BLaER1 (cell line): ENCODE results near the gene USH2A.

Source experiments
- H3K27ac ChIP-seq: shearing (Covaris generic); formaldehyde crosslinking; 2 replicates; pipeline ENCODE4 v1.8.1; 2022
- H3K27me3 ChIP-seq: shearing (Covaris generic); formaldehyde crosslinking; 2 replicates; pipeline ENCODE4 v1.8.1; 2022
- H3K36me3 ChIP-seq: shearing (Covaris generic); formaldehyde crosslinking; 2 replicates; pipeline ENCODE4 v1.8.1; 2022
- H3K4me1 ChIP-seq: shearing (Covaris generic); formaldehyde crosslinking; 2 replicates; pipeline ENCODE4 v1.8.1; 2022
- H3K4me2 ChIP-seq: shearing (Covaris generic); formaldehyde crosslinking; 2 replicates; pipeline ENCODE4 v1.8.1; 2022
- H3K4me3 ChIP-seq: shearing (Covaris generic); formaldehyde crosslinking; 2 replicates; pipeline ENCODE4 v1.8.1; 2022
- H3K9ac ChIP-seq: shearing (Covaris generic); formaldehyde crosslinking; 2 replicates; pipeline ENCODE4 v1.8.1; 2022
- H3K9me3 ChIP-seq: shearing (Covaris generic); formaldehyde crosslinking; 2 replicates; pipeline ENCODE4 v1.8.1; 2022
- H4K20me1 ChIP-seq: shearing (Covaris generic); formaldehyde crosslinking; 2 replicates; pipeline ENCODE4 v1.8.1; 2022
- Cebpa-rat ChIP-seq: shearing (Covaris generic); IDR thresholded peaks from 2 replicates; pipeline ENCODE4 v1.8.1; 2022

USH2A gene

GRCh38 chr1:215842905-215843304, 580.3 kb downstream of the USH2A start:
- no peaks in the 10 kb centered on the region for H3K36me3 ChIP-seq
- no peaks in the 10 kb centered on the region for H4K20me1 ChIP-seq
- no peaks in the 10 kb centered on the region for H3K27me3 ChIP-seq

GRCh38 chr1:215835951-215836350, 587.3 kb downstream of the USH2A start:
- no peaks in the 10 kb centered on the region for H4K20me1 ChIP-seq
- no peaks in the 10 kb centered on the region for H3K4me1 ChIP-seq
- H3K4me2 ChIP-seq: no peak overlapping the region
- TF ChIP-seq Cebpa-rat: no peak
- H3K27me3 ChIP-seq: no peaks in the 10 kb centered on the region
- no peaks in the 10 kb centered on the region for H3K9me3 ChIP-seq
- no peak overlapping the region for H3K4me3 ChIP-seq
- no peak overlapping the region for H3K9ac ChIP-seq
- H3K36me3 ChIP-seq: no peaks in the 10 kb centered on the region
- no peak overlapping the region for H3K27ac ChIP-seq

More at GRCh38 chr1:215842905-215843304, 580.3 kb downstream of the USH2A start:
- H3K4me3 ChIP-seq: no peak overlapping the region
- no peak overlapping the region for H3K4me2 ChIP-seq
- no peak overlapping the region for H3K9ac ChIP-seq
- H3K9me3 ChIP-seq: peaks cover 4% of the 10 kb centered on the region; the same call in 1 of the 2 replicates
- H3K4me1 ChIP-seq: no peaks in the 10 kb centered on the region
- H3K27ac ChIP-seq: no peak overlapping the region
- no peak for TF ChIP-seq Cebpa-rat

GRCh38 chr1:215833941-215834729, 589.1 kb downstream of the USH2A start:
- H3K36me3 ChIP-seq: no peaks in the 10 kb centered on the region
- no peak for TF ChIP-seq Cebpa-rat
- H3K27ac ChIP-seq: no peak overlapping the region

GRCh38 chr1:215830226-215830810, 592.9 kb downstream of the USH2A start:
- no peak for TF ChIP-seq Cebpa-rat
- no peaks in the 10 kb centered on the region for H3K4me1 ChIP-seq
- no peaks in the 10 kb centered on the region for H3K9me3 ChIP-seq
- no peak overlapping the region for H3K4me2 ChIP-seq
- no peak overlapping the region for H3K27ac ChIP-seq
- no peak overlapping the region for H3K9ac ChIP-seq
- H4K20me1 ChIP-seq: no peaks in the 10 kb centered on the region
- no peak overlapping the region for H3K4me3 ChIP-seq
- no peaks in the 10 kb centered on the region for H3K36me3 ChIP-seq
- H3K27me3 ChIP-seq: no peaks in the 10 kb centered on the region

More at GRCh38 chr1:215833941-215834729, 589.1 kb downstream of the USH2A start:
- Histone ChIP-seq H3K27me3 (no peaks in the 10 kb centered on the region), H3K4me1 (no peaks in the 10 kb centered on the region), H3K9me3 (no peaks in the 10 kb centered on the region), H3K9ac (no peak overlapping the region), H4K20me1 (no peaks in the 10 kb centered on the region), H3K4me2 (no peak overlapping the region), H3K4me3 (no peak overlapping the region)

GRCh38 chr1:215825056-215825455, 598.2 kb downstream of the USH2A start:
- Histone ChIP-seq H3K4me3 (no peak overlapping the region), H4K20me1 (no peaks in the 10 kb centered on the region), H3K27ac (no peak overlapping the region), H3K36me3 (no peaks in the 10 kb centered on the region), H3K9ac (no peak overlapping the region), H3K4me1 (no peaks in the 10 kb centered on the region), H3K27me3 (no peaks in the 10 kb centered on the region), H3K9me3 (0 out of 2 replicates have a peak, but pooled peaks cover 6% of the 10 kb centered on the region), H3K4me2 (no peak overlapping the region)
- no peak for TF ChIP-seq Cebpa-rat

- no peaks in the 10 kb centered on the region for H3K27me3 ChIP-seq
- no peaks in the 10 kb centered on the region for H3K4me1 ChIP-seq
- H3K4me2 ChIP-seq: no peak overlapping the region
- H3K9me3 ChIP-seq: 0 out of 2 replicates have a peak, but pooled peaks cover 6% of the 10 kb centered on the region
- no peaks in the 10 kb centered on the region for H4K20me1 ChIP-seq
- H3K27ac ChIP-seq: no peak overlapping the region
- H3K36me3 ChIP-seq: no peaks in the 10 kb centered on the region
- TF ChIP-seq Cebpa-rat: no peak
- no peak overlapping the region for H3K4me3 ChIP-seq
- H3K9ac ChIP-seq: no peak overlapping the region
Measured at GRCh38 chr1:215824245-215824644, 599.0 kb downstream of the USH2A start.

GRCh38 chr1:215819114-215819513, 604.1 kb downstream of the USH2A start:
- no peak overlapping the region for H3K4me2 ChIP-seq
- no peak overlapping the region for H3K27ac ChIP-seq
- H3K9ac ChIP-seq: no peak overlapping the region
- no peaks in the 10 kb centered on the region for H4K20me1 ChIP-seq
- H3K9me3 ChIP-seq: 0 out of 2 replicates have a peak, but pooled peaks cover 6% of the 10 kb centered on the region
- H3K36me3 ChIP-seq: no peaks in the 10 kb centered on the region
- H3K27me3 ChIP-seq: no peaks in the 10 kb centered on the region
- H3K4me1 ChIP-seq: no peaks in the 10 kb centered on the region
- H3K4me3 ChIP-seq: no peak overlapping the region
- no peak for TF ChIP-seq Cebpa-rat

GRCh38 chr1:215807911-215808436, 615.3 kb downstream of the USH2A start:
- Histone ChIP-seq H4K20me1 (no peaks in the 10 kb centered on the region), H3K9ac (no peak overlapping the region), H3K9me3 (peaks cover 12% of the 10 kb centered on the region), H3K4me3 (no peak overlapping the region), H3K36me3 (no peaks in the 10 kb centered on the region), H3K4me2 (no peak overlapping the region), H3K27ac (no peak overlapping the region), H3K4me1 (no peaks in the 10 kb centered on the region), H3K27me3 (no peaks in the 10 kb centered on the region)
- TF ChIP-seq Cebpa-rat: no peak

- Histone ChIP-seq H3K36me3 (no peaks in the 10 kb centered on the region), H3K9ac (no peak overlapping the region), H3K27me3 (no peaks in the 10 kb centered on the region), H3K4me3 (no peak overlapping the region), H3K9me3 (peaks cover 10% of the 10 kb centered on the region), H3K4me1 (no peaks in the 10 kb centered on the region), H3K27ac (no peak overlapping the region), H4K20me1 (no peaks in the 10 kb centered on the region), H3K4me2 (no peak overlapping the region)
- no peak for TF ChIP-seq Cebpa-rat
Measured at GRCh38 chr1:215807218-215807617, 616.0 kb downstream of the USH2A start.

GRCh38 chr1:215797859-215798258, 625.4 kb downstream of the USH2A start:
- Histone ChIP-seq H3K9ac (no peak overlapping the region), H3K9me3 (no peaks in the 10 kb centered on the region), H4K20me1 (no peaks in the 10 kb centered on the region), H3K4me3 (no peak overlapping the region), H3K4me1 (no peaks in the 10 kb centered on the region), H3K36me3 (no peaks in the 10 kb centered on the region), H3K27me3 (no peaks in the 10 kb centered on the region), H3K4me2 (no peak overlapping the region), H3K27ac (no peak overlapping the region)
- no peak for TF ChIP-seq Cebpa-rat
